ENCODE data around the gene CHAD.

The CHAD gene

GRCh38 chr17:50471009-50471905 lies 2.6 kb upstream of the CHAD start:
- Histone ChIP-seq H3K4me3 (ENCODE audit: low read length) (no peak overlapping the region), H3K36me3 (ENCODE audit: insufficient read depth, low read depth, low read length) (no peaks in the 10 kb centered on the region), H3K27ac (ENCODE audit: low read length) (no peak overlapping the region)

DNA sequence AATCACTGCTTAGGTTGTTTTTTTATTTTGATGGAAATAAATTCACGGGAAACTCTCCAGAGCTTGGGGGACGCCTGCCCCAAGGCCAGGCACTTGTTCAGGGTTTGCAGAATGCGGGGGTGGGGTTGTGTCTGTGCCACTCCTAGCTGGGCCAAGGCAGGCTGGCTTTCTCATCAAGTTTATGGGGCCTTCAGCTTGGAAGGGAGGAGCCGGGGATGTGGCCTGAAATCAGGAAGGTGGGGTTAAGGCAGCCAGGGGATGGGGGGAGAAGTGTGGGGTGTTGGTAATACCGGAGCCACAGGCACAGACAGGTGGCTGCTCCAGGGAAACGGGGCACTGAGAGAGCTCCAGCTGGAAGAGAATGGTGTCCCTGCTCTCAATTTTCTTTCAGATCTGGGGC lies 1.7 kb upstream of the CHAD start:
- no peaks in the 10 kb centered on the region for H3K9me3 ChIP-seq (ENCODE audit: insufficient read depth, low read depth, low read length)
- no peaks in the 10 kb centered on the region for H3K4me1 ChIP-seq (ENCODE audit: insufficient read depth, low read length)
- no peaks in the 10 kb centered on the region for H3K36me3 ChIP-seq (ENCODE audit: insufficient read depth, low read depth, low read length)
- peaks cover 65% of the 10 kb centered on the region for H3K27me3 ChIP-seq (ENCODE audit: insufficient read depth, low read length)
- no peak overlapping the region for H3K27ac ChIP-seq (ENCODE audit: low read length)
- H3K4me3 ChIP-seq (ENCODE audit: low read length), result no peak overlapping the region
- H3K9ac ChIP-seq (ENCODE audit: low read depth, low read length), result no peak overlapping the region

More at GRCh38 chr17:50471009-50471905, 2.6 kb upstream of the CHAD start:
- Histone ChIP-seq H3K9ac (ENCODE audit: low read depth, low read length) (no peak overlapping the region), H3K9me3 (ENCODE audit: insufficient read depth, low read depth, low read length) (no peaks in the 10 kb centered on the region), H3K4me1 (ENCODE audit: insufficient read depth, low read length) (no peaks in the 10 kb centered on the region), H3K27me3 (ENCODE audit: insufficient read depth, low read length) (peaks cover 71% of the 10 kb centered on the region)

DNA sequence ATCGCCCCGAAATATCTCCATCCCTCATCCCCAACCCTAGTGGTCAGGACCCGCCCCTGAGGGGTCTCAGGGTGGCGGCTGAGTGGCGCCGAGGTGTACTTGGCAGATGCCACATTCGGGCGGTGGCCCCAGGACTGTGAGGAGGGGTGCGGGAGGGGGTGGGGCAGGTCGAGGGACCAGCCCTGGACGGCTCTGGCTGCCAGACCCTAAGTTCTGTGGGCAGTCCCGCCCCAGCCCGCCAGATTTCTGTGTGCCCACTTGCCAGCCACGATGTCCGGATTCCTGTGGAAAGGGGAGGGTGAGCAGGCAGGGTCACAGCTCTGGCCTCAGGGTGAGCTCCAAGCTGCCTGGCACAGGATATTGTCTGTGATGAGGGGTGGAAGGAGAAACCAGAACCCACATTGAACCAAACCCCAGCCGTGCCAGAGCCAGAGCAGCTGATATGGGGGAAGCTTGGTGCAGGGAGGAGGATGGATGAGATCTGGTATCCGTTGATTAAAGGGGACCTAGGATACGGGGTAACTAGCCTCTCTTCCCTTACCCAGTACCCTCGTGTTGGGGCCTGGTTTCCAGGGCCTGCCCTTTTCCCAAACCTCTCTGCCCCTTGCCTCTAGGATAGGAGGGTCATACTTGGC lies 1.1 kb upstream of the CHAD start:
- Histone ChIP-seq H3K27ac (ENCODE audit: low read length) (no peak overlapping the region), H3K9ac (ENCODE audit: low read depth, low read length) (no peak overlapping the region), H3K27me3 (ENCODE audit: insufficient read depth, low read length) (peaks cover 61% of the 10 kb centered on the region), H3K36me3 (ENCODE audit: insufficient read depth, low read depth, low read length) (no peaks in the 10 kb centered on the region), H3K4me3 (ENCODE audit: low read length) (peak overlapping the region; percentile 60; the same call in 1 of the 2 replicates), H3K9me3 (ENCODE audit: insufficient read depth, low read depth, low read length) (no peaks in the 10 kb centered on the region), H3K4me1 (ENCODE audit: insufficient read depth, low read length) (no peaks in the 10 kb centered on the region)

DNA sequence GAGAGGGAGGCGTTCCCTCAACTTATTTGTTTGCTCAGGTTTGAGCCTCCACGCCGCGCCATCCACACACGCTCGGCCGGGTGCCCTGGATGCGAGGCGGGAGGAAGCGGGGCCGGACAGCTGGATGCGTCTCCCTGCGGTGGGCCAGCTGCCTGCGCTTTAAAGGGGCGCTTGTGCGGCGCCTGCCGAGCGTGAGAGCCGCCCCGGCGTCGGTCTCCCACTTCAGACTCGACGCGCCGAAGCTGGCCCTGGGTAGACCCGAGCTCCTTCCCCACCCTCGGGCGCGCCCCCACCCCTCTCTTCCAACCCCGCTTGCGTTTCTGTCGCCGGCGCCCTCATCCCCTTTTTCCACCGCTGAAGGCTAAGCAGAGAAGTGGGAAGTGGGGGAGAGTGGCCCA lies 527 bp upstream of the CHAD start:
- Histone ChIP-seq H3K9me3 (ENCODE audit: insufficient read depth, low read depth, low read length) (no peaks in the 10 kb centered on the region), H3K9ac (ENCODE audit: low read depth, low read length) (no peak overlapping the region), H3K4me3 (ENCODE audit: low read length) (peak overlapping the region; percentile 60; the same call in 1 of the 2 replicates), H3K4me1 (ENCODE audit: insufficient read depth, low read length) (no peaks in the 10 kb centered on the region), H3K36me3 (ENCODE audit: insufficient read depth, low read depth, low read length) (no peaks in the 10 kb centered on the region), H3K27me3 (ENCODE audit: insufficient read depth, low read length) (peaks cover 55% of the 10 kb centered on the region), H3K27ac (ENCODE audit: low read length) (no peak overlapping the region)

DNA sequence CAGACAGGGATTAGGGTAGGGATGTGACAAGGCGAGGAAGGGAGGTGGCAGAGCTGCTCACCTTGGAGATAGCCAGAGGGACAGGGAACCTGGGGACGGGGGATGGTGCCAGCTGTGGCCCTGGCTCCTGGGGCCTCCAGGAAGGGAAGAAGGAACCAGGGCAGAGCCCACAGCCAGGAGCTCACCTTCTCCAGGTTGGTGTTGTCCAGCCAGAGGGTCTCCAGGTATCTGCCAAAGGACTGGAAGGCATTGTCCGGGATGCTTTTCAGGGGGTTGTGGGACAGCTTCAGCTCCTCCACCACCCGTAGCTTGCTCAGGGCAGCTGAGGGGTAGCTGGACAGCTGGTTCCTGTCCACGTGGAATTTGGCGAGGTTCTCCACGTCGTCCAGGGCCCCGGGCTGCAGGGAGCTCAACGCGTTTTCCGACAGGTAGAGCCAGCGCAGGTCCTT lies 801 bp downstream of the CHAD start:
- no peak overlapping the region for H3K4me3 ChIP-seq (ENCODE audit: low read length)
- H3K9me3 ChIP-seq (ENCODE audit: insufficient read depth, low read depth, low read length), result no peaks in the 10 kb centered on the region
- no peak overlapping the region for H3K27ac ChIP-seq (ENCODE audit: low read length)
- peaks cover 47% of the 10 kb centered on the region for H3K27me3 ChIP-seq (ENCODE audit: insufficient read depth, low read length)
- H3K4me1 ChIP-seq (ENCODE audit: insufficient read depth, low read length), result no peaks in the 10 kb centered on the region
- no peaks in the 10 kb centered on the region for H3K36me3 ChIP-seq (ENCODE audit: insufficient read depth, low read depth, low read length)
- H3K9ac ChIP-seq (ENCODE audit: low read depth, low read length), result no peak overlapping the region

GRCh38 chr17:50467114-50467854 lies 1.4 kb downstream of the CHAD start:
- H3K4me1 ChIP-seq (ENCODE audit: insufficient read depth, low read length), result no peaks in the 10 kb centered on the region
- H3K36me3 ChIP-seq (ENCODE audit: insufficient read depth, low read depth, low read length), result no peaks in the 10 kb centered on the region
- no peak overlapping the region for H3K4me3 ChIP-seq (ENCODE audit: low read length)
- peaks cover 47% of the 10 kb centered on the region for H3K27me3 ChIP-seq (ENCODE audit: insufficient read depth, low read length)
- H3K9ac ChIP-seq (ENCODE audit: low read depth, low read length), result no peak overlapping the region
- H3K9me3 ChIP-seq (ENCODE audit: insufficient read depth, low read depth, low read length), result no peaks in the 10 kb centered on the region
- H3K27ac ChIP-seq (ENCODE audit: low read length), result no peak overlapping the region

- H3K9me3 ChIP-seq (ENCODE audit: insufficient read depth, low read depth, low read length), result no peaks in the 10 kb centered on the region
- H3K36me3 ChIP-seq (ENCODE audit: insufficient read depth, low read depth, low read length), result no peaks in the 10 kb centered on the region
- H3K4me1 ChIP-seq (ENCODE audit: insufficient read depth, low read length), result no peaks in the 10 kb centered on the region
- no peak overlapping the region for H3K27ac ChIP-seq (ENCODE audit: low read length)
- no peak overlapping the region for H3K9ac ChIP-seq (ENCODE audit: low read depth, low read length)
- H3K27me3 ChIP-seq (ENCODE audit: insufficient read depth, low read length), result peaks cover 47% of the 10 kb centered on the region
- H3K4me3 ChIP-seq (ENCODE audit: low read length), result no peak overlapping the region
Observed at GRCh38 chr17:50466371-50467113, 2.1 kb downstream of the CHAD start.

DNA sequence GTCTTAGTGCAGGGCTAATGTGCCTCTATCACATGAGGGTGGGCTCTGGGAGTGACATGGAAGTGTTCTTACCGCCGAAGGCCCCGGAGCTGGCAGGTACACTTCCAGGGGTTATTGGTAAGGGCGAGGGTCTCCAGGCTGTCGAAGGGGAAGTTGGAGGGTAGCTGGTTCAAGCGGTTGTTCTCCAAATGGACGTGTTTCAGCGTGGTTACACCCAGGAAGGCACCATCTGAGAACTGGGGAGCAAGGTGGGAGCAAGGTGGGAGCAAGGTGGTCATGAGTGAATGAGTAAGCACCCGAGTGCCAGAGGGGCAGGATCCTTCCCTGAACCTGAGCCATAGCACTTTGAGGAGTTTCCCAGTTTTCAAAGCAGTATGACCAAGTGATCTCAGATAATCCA lies 3.0 kb downstream of the CHAD start:
- H3K4me3 ChIP-seq (ENCODE audit: low read length), result no peak overlapping the region
- H3K36me3 ChIP-seq (ENCODE audit: insufficient read depth, low read depth, low read length), result no peaks in the 10 kb centered on the region
- H3K4me1 ChIP-seq (ENCODE audit: insufficient read depth, low read length), result no peaks in the 10 kb centered on the region
- H3K9ac ChIP-seq (ENCODE audit: low read depth, low read length), result no peak overlapping the region
- H3K9me3 ChIP-seq (ENCODE audit: insufficient read depth, low read depth, low read length), result no peaks in the 10 kb centered on the region
- peaks cover 42% of the 10 kb centered on the region for H3K27me3 ChIP-seq (ENCODE audit: insufficient read depth, low read length)
- H3K27ac ChIP-seq (ENCODE audit: low read length), result no peak overlapping the region

GRCh38 chr17:50465171-50465570 lies 3.5 kb downstream of the CHAD start:
- no peaks in the 10 kb centered on the region for H3K36me3 ChIP-seq (ENCODE audit: insufficient read depth, low read depth, low read length)
- no peak overlapping the region for H3K4me3 ChIP-seq (ENCODE audit: low read length)
- no peaks in the 10 kb centered on the region for H3K9me3 ChIP-seq (ENCODE audit: insufficient read depth, low read depth, low read length)
- H3K27ac ChIP-seq (ENCODE audit: low read length), result no peak overlapping the region
- H3K4me1 ChIP-seq (ENCODE audit: insufficient read depth, low read length), result no peaks in the 10 kb centered on the region
- peaks cover 37% of the 10 kb centered on the region for H3K27me3 ChIP-seq (ENCODE audit: insufficient read depth, low read length)
- no peak overlapping the region for H3K9ac ChIP-seq (ENCODE audit: low read depth, low read length)

DNA sequence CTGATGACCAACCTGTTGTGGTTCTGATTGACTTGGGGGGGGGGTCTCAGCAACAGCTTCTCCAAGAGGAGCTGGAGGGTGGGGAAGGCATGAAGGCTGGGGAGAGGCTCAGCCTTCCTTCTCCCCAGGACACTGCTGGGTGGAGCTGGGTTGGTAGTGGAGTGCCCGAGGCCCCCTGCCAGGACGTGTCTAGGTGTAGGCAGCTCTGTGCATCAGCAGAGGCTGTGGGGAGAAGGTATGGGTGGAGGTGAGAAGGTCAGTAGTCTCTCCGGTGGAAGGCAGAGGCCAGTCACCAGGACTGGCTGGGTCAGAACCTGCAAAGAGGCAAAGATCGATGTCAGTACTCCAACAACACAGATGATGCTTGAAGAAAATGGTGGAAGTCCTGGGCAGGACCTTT lies 3.9 kb downstream of the CHAD start:
- Histone ChIP-seq H3K9ac (ENCODE audit: low read depth, low read length) (no peak overlapping the region), H3K36me3 (ENCODE audit: insufficient read depth, low read depth, low read length) (no peaks in the 10 kb centered on the region), H3K4me3 (ENCODE audit: low read length) (no peak overlapping the region), H3K27me3 (ENCODE audit: insufficient read depth, low read length) (peaks cover 33% of the 10 kb centered on the region), H3K27ac (ENCODE audit: low read length) (no peak overlapping the region), H3K9me3 (ENCODE audit: insufficient read depth, low read depth, low read length) (no peaks in the 10 kb centered on the region), H3K4me1 (ENCODE audit: insufficient read depth, low read length) (no peaks in the 10 kb centered on the region)

DNA sequence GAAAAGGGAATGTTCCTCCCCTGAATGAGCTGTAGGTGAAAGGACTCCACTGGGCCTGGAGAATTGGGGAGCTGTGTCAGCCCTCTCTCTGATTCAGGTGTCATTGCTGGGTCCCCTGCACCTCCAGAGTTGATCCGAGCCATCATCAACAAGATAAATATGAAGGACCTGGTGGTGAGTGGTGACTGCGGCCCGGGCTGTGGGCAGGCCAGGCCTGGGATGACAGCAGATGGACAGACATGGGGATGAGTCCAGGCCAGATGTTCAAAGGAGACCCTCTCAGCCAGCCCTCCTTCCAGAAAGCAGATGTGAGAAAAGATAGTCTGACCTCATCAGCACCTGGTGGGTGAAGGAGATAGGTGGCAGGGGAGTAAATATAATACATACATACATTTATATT lies 4.6 kb downstream of the CHAD start:
- peaks cover 27% of the 10 kb centered on the region for H3K27me3 ChIP-seq (ENCODE audit: insufficient read depth, low read length)
- H3K27ac ChIP-seq (ENCODE audit: low read length), result no peak overlapping the region

More for the DNA sequence above, 4.6 kb downstream of the CHAD start:
- Histone ChIP-seq H3K9me3 (ENCODE audit: insufficient read depth, low read depth, low read length) (no peaks in the 10 kb centered on the region), H3K4me1 (ENCODE audit: insufficient read depth, low read length) (no peaks in the 10 kb centered on the region), H3K9ac (ENCODE audit: low read depth, low read length) (no peak overlapping the region), H3K36me3 (ENCODE audit: insufficient read depth, low read depth, low read length) (no peaks in the 10 kb centered on the region), H3K4me3 (ENCODE audit: low read length) (no peak overlapping the region)
